ENCODE measurements around the gene NXPH3.

The NXPH3 gene

DNA sequence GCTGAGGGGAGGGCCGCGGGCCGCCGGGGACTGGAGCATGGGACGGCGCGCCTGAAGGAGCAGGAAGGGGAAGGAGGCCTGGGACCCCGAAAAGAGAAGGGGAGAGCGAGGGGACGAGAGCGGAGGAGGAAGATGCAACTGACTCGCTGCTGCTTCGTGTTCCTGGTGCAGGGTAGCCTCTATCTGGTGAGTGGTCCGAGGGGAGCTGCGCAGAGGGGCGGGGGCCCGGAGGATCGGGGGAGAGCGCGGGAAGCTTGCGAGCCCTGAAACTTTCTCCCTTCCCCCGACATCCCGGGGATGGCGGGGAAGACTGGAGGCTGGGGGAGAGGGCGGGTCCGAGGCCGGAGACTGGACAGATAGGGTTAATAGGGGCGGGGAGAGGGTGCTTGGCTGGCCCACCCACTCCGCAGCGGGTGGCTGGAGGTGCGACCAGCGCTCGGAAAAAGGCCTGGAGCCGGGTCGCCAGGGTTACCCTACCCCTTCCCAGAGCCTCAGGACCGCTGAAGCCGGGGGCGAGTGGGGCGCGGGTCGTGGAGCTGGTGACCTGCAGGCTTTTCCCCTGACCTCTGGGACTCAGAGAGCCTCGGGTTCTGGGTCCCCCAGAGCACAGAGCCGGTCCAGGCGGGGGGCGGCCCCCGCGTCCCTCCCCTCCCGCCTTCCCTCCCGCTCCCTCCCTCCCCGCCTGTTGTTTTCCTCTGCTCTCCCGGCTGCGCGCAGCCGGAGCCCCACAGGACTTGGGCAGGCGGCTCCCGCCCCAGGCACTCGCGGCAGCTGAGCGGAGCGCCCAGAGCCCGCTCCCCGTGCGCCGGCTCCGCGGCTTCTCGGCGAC lies 631 bp downstream of the NXPH3 start:
- no peak for DNase-seq (ENCODE audit: low read depth in 1 of 2, low spot score in 1 of 2)

DNA sequence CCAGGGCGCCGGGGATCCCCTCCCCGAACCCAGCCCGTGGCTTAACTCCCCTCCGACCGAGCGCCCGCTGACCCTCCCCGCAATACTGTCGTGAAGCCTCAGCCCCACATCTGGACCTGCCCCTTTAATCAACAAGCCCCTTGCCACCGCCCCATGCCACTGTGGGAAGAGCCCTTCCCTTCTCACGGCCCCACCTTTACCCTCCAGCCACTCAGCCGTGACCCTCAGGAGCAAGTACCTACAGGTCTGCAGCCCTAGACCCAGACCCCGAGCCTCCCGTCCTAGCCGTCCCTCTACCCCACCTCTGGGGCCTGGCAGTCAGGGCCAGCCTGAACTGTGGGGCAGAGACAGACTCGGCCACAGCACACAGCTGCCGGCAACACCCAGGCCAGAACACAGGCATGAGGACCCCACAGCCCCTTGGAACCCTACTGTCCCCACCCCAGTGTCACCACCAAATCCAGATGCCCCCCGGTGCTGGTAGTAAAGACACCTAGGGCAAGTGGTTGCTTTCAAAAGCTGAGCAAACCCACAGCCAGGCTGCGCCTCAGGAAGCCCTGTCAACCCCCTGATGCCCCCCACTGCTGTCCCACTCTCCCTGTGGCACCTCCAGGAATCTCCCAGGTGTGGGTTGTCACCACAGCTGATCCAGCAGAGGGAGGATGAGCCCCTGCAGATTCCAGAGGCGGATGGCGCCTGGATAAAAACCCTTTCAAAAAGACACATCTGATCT lies 1.4 kb downstream of the NXPH3 start:
- no peak for DNase-seq (ENCODE audit: low read depth in 1 of 2, low spot score in 1 of 2)

DNA sequence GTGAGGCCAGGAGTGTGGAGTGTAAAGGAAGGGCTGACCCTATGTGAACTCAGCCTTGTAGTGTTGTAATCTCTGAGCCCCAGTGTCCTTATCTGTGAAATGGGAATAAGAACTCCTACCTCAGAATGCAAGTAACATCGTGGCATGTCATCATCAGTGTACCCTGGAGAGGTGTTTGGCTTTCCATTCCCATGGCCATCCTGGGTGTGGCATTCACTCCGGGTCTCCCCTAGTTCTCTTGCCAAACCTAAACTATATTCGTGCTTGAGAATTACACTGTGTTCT lies 1.9 kb downstream of the NXPH3 start:
- DNase-seq (ENCODE audit: low read depth in 1 of 2, low spot score in 1 of 2), result no peak

DNA sequence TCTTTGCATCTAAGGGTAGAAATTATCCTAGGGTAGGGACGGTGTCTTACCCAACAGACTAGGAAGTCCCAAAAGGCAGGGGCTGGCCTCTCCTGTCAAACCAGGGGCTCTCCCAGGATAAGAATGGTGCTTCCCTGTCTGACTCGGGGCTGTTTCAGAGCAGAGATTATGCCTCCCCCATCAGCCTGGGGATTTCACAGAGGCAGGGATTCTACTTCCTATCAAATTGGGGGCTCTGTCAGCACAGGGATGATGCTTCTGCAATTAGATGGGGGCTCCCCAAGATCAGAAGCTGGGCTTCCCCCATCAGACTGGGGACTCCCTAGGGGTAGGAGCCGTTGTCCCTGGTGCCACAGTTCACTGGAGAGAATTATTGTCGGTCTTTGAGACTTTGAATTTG lies 2.3 kb downstream of the NXPH3 start:
- no peak for DNase-seq (ENCODE audit: low read depth in 1 of 2, low spot score in 1 of 2)

DNA sequence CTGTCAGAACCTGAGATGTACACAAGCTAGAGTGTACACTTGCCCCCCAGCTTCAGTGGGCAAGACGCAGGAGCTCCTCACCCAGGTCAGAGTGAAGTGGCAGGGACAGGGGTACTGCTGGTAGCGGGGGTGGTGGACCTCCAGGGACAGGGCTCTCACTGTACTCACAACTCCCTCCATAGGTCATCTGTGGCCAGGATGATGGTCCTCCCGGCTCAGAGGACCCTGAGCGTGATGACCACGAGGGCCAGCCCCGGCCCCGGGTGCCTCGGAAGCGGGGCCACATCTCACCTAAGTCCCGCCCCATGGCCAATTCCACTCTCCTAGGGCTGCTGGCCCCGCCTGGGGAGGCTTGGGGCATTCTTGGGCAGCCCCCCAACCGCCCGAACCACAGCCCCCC lies 2.7 kb downstream of the NXPH3 start:
- no peak for DNase-seq (ENCODE audit: low read depth in 1 of 2, low spot score in 1 of 2)

DNA sequence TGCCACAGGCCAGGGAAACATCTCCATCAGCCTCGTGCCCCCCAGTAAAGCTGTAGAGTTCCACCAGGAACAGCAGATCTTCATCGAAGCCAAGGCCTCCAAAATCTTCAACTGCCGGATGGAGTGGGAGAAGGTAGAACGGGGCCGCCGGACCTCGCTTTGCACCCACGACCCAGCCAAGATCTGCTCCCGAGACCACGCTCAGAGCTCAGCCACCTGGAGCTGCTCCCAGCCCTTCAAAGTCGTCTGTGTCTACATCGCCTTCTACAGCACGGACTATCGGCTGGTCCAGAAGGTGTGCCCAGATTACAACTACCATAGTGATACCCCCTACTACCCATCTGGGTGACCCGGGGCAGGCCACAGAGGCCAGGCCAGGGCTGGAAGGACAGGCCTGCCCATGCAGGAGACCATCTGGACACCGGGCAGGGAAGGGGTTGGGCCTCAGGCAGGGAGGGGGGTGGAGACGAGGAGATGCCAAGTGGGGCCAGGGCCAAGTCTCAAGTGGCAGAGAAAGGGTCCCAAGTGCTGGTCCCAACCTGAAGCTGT lies 3.4 kb downstream of the NXPH3 start:
- no peak for DNase-seq (ENCODE audit: low read depth in 1 of 2, low spot score in 1 of 2)

DNA sequence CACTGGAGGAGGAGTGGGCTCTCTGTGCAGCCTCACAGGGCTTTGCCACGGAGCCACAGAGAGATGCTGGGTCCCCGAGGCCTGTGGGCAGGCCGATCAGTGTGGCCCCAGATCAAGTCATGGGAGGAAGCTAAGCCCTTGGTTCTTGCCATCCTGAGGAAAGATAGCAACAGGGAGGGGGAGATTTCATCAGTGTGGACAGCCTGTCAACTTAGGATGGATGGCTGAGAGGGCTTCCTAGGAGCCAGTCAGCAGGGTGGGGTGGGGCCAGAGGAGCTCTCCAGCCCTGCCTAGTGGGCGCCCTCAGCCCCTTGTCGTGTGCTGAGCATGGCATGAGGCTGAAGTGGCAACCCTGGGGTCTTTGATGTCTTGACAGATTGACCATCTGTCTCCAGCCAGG lies 3.9 kb downstream of the NXPH3 start:
- no peak for DNase-seq (ENCODE audit: low read depth in 1 of 2, low spot score in 1 of 2)

DNA sequence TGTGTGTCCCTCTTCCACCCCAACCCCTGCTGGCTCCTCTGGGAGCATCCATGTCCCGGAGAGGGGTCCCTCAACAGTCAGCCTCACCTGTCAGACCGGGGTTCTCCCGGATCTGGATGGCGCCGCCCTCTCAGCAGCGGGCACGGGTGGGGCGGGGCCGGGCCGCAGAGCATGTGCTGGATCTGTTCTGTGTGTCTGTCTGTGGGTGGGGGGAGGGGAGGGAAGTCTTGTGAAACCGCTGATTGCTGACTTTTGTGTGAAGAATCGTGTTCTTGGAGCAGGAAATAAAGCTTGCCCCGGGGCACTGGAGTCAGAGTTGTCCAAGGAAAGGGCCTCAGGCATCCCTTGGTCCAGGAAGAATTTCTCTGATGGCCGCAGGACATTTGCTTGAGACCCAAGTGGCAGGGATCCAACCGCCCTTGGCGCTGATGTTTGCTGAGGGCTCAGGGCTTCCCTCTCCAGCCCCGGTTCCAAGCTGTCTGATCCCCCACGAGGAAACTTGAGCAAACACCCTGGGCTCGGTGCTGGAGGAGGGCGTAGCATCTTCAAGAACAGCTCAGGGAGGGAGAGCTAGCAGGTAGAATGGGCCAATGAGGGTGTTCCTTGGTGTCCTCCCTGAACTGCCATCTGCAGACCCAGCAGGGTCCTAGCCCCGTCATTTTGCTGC lies 4.5 kb downstream of the NXPH3 start:
- no peak for DNase-seq (ENCODE audit: low read depth in 1 of 2, low spot score in 1 of 2)

DNA sequence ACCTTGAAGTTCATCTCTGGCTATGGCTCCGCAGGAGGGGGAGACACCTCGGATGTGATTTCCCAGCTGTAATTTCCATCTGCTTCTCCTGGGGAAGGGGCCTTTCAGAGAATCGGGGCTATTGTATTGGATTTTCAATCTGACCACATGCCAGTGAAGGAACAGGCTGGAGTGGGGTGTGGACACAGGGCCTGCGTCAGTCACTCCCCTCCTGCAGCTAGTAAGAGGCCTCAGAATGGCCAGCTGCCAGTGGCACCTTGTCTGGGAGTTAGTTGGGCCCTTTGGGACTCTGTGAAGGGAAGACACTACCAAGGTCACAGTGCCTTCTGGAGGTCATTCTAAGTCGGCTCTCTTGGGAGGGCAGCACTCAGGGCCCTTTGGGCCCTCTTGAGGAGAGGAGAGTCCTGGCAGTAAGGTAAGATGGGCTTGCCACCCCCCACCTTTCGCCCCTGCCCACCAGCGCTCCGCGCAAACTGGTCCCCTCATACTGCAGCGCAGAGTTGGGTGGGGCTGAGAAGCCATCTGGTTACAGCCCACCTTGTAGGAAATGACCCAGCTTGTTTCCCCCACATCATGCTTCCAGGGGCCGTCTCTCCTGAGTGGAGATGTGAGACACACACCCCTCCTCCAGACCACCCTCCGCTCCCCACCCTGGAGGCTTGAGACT lies 5.4 kb downstream of the NXPH3 start:
- DNase-seq (ENCODE audit: low read depth in 1 of 2, low spot score in 1 of 2), result no peak

DNA sequence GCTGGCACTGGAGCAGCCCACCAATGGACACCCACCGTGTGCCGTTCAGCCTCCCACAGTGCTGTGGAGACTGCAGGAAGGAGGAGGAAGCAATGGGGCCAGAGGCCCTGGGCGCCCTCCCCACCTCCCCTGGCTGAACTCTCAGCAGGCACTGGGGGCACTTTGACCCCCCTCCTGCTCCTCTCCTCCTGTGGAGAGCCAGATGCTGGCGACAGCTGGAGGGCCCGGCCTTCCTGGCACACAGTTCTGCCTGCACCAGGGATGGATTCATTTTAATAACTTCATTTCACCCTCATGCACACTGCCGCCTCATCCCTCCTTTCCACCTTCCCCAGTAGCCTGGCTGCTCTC lies 6.0 kb downstream of the NXPH3 start:
- no peak for DNase-seq (ENCODE audit: low read depth in 1 of 2, low spot score in 1 of 2)

DNA sequence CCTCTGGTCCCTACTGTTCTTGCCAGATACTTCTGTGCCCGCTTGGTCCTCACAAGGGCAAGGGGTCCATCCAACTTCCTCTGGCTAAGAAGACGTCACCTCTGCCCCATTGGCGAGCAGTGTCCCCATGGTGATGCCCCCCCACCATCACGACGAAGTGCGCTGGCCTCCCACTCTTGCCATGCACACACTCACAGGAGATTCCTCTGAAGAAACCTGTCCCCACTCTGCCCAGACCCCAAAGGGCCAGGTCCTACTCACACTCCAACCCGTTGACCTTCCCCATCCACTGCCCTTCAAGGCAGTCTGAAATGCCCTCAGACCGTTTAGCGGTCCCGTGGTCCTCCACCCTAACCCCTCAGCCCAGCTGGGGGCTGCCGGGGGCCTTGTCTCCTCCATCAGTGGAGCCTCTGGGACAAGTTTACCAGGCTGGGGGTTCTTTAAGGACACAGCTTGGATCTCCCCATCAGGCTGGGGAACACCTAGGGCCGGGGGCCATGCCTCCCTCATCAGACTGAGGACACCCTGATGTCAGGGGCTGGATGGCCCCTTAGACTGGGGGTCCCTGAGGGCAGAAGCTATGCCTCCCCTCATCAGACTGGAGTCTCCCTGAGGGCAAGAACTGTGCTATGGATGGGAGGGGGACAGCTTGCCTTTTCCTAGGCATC lies 6.5 kb downstream of the NXPH3 start:
- DNase-seq (ENCODE audit: low read depth in 1 of 2, low spot score in 1 of 2), result no peak

DNA sequence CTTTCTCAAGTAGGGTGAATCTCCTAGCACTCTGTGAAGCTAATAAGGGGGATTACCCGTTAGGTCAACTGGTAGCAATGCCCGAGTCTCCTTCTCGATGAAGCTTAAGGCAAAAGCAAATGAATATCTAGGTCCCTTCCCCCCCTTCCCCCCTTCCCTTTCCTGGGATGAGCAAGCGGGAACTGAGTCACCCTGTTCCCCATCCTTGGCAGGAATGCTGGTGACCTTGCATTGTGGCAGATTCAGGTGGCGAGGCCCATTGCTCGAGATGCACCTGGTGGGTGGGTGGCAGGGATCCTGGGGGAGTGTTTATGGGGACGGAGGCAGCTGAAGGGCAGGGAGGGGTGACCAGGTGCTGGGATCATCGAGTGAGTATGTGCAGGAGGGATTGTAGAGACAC lies 7.1 kb downstream of the NXPH3 start:
- no peak for DNase-seq (ENCODE audit: low read depth in 1 of 2, low spot score in 1 of 2)

DNA sequence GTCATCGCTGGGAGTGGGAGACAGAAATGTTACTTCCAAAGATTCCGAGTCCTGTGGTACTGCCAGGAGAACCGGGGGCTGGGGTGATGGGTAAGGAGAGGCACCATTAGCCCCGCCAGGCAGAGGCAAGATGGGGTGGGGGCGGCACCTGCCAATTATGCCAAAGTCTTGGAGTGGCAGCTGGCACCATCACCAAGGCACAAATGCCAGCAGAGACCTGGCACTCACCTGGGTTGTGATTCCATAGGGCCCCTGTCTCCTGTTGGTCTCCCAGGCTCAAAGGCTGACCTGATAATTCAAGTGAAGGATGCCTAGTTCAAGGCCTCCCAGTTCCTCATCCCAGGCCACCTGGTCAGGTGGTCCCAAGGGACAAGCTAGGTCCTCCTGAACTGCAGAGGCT lies 7.6 kb downstream of the NXPH3 start:
- no peak for DNase-seq (ENCODE audit: low read depth in 1 of 2, low spot score in 1 of 2)

DNA sequence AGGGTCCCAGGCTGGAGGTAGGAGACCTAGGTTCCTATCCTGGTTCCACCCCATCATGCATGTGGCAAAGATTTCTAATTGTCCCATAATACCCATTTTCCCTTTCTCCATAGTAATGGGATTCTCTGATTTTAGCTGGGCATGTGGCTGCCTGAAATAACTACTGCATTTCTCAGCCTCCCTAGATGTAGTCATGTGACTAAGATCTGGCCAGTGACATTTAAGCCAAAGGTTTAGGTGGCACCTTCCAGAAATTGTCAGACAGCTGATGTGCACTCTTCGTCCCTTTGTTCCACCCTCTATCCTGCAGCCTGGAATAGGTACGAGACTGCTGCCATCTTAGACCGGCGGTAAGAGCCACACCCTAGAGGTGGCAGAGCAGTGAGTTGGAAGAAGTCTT lies 8.2 kb downstream of the NXPH3 start:
- DNase-seq (ENCODE audit: low read depth in 1 of 2, low spot score in 1 of 2), result no peak

DNA sequence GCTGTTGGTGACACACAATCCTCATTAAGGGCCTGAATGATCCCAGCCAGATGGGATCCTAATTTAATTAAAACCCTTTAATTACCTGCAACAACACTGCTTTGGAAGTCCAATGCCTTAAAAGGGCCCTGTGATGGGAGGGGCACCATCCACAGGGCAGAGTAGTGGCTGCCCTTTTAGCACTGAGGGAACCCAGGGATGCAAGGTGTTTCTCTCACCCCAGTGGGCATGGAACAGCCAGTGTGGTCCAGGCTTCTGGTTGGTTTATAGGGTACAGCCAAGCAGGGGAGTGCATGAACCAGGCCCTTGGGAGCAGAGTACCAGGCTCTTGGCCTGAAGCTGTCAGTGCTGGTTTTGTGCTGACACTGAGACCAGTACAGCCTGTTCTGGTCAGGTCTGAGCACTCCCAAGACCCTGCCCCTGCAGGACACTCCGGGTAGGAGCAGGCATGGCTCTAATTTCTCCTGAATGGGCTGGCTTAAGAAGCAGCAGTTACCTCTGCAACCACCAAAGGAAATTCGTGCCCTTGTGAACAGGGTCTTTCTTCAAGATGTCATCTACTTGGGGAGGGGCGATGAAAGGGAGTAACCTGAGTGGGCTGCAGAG lies 9.9 kb downstream of the NXPH3 start:
- no peak for DNase-seq (ENCODE audit: low read depth in 1 of 2, low spot score in 1 of 2)

DNA sequence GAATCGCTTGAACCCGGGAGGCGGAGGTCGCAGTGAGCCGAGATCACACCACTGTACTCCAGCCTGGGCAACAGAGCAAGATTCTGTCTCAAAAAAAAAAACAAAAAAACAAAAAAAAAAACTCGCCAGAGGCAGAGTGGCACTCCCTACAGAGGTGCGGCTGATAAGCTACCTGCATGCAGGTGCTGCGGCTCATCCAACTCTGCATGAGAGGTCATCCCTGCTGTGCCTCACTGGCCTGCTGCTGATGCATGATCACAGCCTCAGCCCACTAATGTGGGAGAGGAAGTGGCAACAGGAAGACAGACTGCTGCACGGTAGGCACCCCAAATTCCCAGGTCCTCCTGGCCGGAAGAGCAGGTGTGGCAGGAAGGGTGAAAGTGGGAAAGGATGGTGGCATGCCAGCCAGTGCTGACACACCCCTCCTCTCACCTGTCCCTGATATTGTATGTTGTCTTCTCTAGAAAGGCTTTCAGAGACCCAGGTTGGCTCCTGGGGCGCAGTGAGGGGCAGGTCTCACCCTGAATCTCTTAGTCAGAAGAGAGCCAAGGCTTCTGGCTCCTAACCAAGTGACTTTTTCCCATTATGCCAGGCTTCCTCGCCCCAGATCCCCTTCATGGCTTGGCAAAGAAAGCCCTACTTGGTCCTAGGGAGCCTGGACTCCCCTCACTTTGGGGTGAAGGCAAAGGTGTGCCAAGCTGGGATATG lies 11.8 kb downstream of the NXPH3 start:
- DNase-seq (ENCODE audit: low read depth in 1 of 2, low spot score in 1 of 2), result no peak

DNA sequence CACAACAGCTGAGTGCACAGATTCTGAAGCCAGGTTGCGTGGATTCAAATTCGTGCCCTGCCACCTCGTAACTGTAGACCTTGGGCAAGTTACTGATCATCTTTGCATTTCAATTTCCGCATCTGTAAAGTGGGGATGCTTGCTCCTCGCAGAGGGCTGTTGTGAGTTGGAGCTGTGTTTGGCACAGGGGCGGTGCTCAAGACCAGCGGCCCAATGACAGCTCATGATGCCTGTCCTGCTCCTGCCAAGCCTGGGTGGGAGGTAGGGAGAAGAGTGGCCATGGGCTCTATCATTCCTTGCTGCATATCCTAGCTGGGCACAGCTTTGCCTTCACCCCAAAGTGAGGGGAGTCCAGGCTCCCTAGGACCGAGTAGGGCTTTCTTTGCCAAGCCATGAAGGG lies 12.6 kb downstream of the NXPH3 start:
- DNase-seq (ENCODE audit: low read depth in 1 of 2, low spot score in 1 of 2), result no peak

DNA sequence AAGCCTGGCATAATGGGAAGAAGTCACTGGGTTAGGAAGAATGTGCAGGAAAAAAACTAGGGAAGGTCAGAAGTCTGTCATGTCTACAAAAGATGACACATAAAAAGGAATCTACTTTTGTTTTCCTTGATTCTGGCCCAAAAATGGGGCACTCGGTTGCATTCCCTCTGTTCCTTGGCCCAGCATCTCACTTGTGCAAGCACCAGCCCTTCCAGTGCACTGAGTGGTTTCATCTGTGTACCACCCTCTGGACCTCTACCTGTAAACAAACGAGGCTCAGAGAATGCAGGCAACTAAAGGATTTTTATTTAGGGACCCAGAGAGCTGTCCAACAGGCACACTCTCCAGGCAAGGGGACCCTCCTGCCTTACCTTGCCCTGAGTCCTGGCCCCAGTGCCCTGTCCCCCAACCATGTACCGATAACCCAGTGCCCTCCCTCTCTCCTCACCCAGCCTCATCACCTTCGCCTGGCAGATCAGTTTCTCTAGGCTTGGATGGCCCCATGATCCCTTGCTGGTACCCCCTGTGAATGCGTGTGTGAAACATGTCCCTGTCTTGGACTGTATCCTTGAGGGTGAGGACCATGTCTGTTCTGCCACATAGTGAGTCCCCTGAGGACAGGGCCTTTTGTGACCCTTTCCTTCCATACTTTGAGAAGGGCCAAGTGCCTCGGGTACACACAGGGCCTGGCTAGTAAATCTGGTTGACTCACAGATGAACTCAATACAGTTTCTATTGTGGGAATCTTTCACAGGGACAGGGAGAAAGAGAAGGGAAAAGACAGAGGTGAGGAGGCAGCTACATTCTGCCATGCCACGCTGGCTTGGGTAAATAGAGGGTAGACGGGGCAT lies 13.3 kb downstream of the NXPH3 start:
- no peak for DNase-seq (ENCODE audit: low read depth in 1 of 2, low spot score in 1 of 2)

DNA sequence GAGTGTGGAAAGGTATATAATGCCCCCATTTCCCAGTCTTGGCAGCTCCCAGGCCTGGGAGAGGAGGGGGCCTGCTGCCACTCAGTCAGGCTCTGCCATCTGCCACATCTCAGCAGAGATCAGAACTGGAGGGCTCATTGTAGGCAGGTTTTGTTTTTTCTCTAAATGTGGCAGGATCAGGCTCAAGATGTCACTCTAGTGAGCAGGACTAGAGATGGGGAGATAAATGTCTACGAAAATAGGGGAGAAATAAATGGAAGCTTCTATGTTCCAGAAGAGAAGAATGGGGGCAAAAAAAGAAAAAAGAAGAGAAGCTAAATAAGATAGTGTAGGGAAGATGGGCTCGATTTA lies 13.9 kb downstream of the NXPH3 start:
- DNase-seq (ENCODE audit: low read depth in 1 of 2, low spot score in 1 of 2), result no peak
